ENCODE data around the gene ARHGAP22. TPM values are rescaled to one million over a fixed set of nuclear protein-coding genes. Genes with fewer than 3 reads are reported as not detected.

ARHGAP22 gene
- total RNA-seq, 1 experiment from 2014 or later, result 9.9 TPM

DNA sequence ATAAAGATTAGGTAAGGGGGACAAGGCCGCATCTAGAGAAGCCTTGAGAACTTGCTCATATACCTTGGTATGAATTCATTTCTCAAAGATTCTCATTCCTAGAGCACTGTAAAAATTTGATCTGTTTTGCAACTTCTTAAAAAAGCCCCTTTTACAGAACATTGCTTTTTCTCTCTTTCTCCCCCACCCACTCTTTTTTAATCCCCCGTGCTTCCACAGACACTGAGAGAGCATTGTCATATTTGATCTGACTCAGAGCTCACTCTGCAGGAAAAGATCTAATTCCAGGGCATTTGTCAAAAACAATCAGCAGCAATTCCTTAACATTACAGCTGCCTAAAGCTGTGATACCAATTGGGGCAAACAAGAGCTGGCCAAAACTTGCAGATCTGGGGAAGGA, 92.0 kb downstream of the ARHGAP22 start:
- Histone ChIP-seq H3K27me3 (ENCODE audit: insufficient read depth, low read length) (no peaks in the 10 kb centered on the region), H3K4me1 (ENCODE audit: control insufficient read depth in 1 of 2, insufficient read depth in 2 of 2, low read length in 2 of 2) (peaks cover 5 to 15% of the 10 kb centered on the region in 2 experiments; a peak in 3 of 4 replicates), H3K9ac (ENCODE audit: low read length) (no peak overlapping the region), H3K36me3 (ENCODE audit: control insufficient read depth in 1 of 2, insufficient read depth in 2 of 2, low read length in 2 of 2) (no peaks in the 10 kb centered on the region), H2AFZ (ENCODE audit: low read depth, low read length, poor library complexity, severe bottlenecking) (no peak overlapping the region), H3K9me3 (ENCODE audit: control insufficient read depth in 1 of 2, insufficient read depth in 1 of 2, low read depth in 1 of 2, low read length in 2 of 2) (peaks cover 0 to 5% of the 10 kb centered on the region in 2 experiments; a peak in 1 of 4 replicates), H3K27ac (ENCODE audit: low read depth, low read length) (no peak overlapping the region), H3K4me3 (replicated peaks in 1 of 2; ENCODE audit: low read depth in 1 of 2, low read length in 2 of 2) (no peak overlapping the region), H3K79me2 (ENCODE audit: insufficient read depth, low read length) (no peaks in the 10 kb centered on the region), H3K4me2 (ENCODE audit: low read length) (no peak overlapping the region), H3K9me2 (ENCODE audit: insufficient read depth) (no peaks in the 10 kb centered on the region), H4K20me1 (ENCODE audit: insufficient read depth) (no peaks in the 10 kb centered on the region)
- no peak for DNase-seq (ENCODE audit: low read depth, low spot score)
- CTCF ChIA-PET, result no interaction called here
- POLR2A ChIA-PET, result no interaction called here
- TF ChIP-seq ELF1 (IDR thresholded peaks at IDR 0.05; ENCODE audit: borderline replicate concordance, low read depth) (no peak), CEBPB (IDR thresholded peaks at IDR 0.05; ENCODE audit: low read depth) (no peak), EZH2 (IDR thresholded peaks at IDR 0.05) (no peak), ZBTB33 (IDR thresholded peaks at IDR 0.05; ENCODE audit: extremely low read depth, insufficient replicate concordance, low read length) (no peak), RAD21 (IDR thresholded peaks at IDR 0.05; ENCODE audit: low read depth) (no peak), ZFX (IDR thresholded peaks at IDR 0.05) (no peak), POLR2A (IDR thresholded peaks at IDR 0.05; ENCODE audit: borderline replicate concordance, extremely low read depth, insufficient read depth, insufficient read length) (no peak), EZH2phosphoT487 (IDR thresholded peaks at IDR 0.05; ENCODE audit: borderline replicate concordance) (no peak)
- TF ChIP-seq, protein P1, sequence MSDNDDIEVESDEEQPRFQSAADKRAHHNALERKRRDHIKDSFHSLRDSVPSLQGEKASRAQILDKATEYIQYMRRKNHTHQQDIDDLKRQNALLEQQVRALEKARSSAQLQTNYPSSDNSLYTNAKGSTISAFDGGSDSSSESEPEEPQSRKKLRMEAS (IDR thresholded peaks at IDR 0.05), result no peak
- intact Hi-C loops (cut with micrococcal nuclease), result no loop called here
- no TSS peak for BruUV-seq (replicated peaks)
- ATAC-seq, result no peak
- RAD21 ChIA-PET (ENCODE audit: low non-redundant PET in 1 of 2, low total read pairs in 2 of 2, uncharacterized antibody in 2 of 2, unreplicated experiment in 2 of 2), result no interaction called here

GRCh38 chr10:48511875-48512231, 93.0 kb downstream of the ARHGAP22 start:
- POLR2A ChIA-PET, result no interaction called here
- Histone ChIP-seq H3K9ac (ENCODE audit: low read length) (no peak overlapping the region), H2AFZ (ENCODE audit: low read depth, low read length, poor library complexity, severe bottlenecking) (no peak overlapping the region), H3K4me2 (ENCODE audit: low read length) (no peak overlapping the region), H3K4me1 (ENCODE audit: control insufficient read depth in 1 of 2, insufficient read depth in 2 of 2, low read length in 2 of 2) (peaks cover 5 to 15% of the 10 kb centered on the region in 2 experiments; a peak in 3 of 4 replicates), H4K20me1 (ENCODE audit: insufficient read depth) (no peaks in the 10 kb centered on the region), H3K27me3 (ENCODE audit: insufficient read depth, low read length) (no peaks in the 10 kb centered on the region), H3K36me3 (ENCODE audit: control insufficient read depth in 1 of 2, insufficient read depth in 2 of 2, low read length in 2 of 2) (no peaks in the 10 kb centered on the region), H3K9me3 (ENCODE audit: control insufficient read depth in 1 of 2, insufficient read depth in 1 of 2, low read depth in 1 of 2, low read length in 2 of 2) (peaks cover 0 to 5% of the 10 kb centered on the region in 2 experiments; a peak in 1 of 4 replicates), H3K27ac (ENCODE audit: low read depth, low read length) (no peak overlapping the region), H3K4me3 (replicated peaks in 1 of 2; ENCODE audit: low read depth in 1 of 2, low read length in 2 of 2) (no peak overlapping the region), H3K79me2 (ENCODE audit: insufficient read depth, low read length) (no peaks in the 10 kb centered on the region), H3K9me2 (ENCODE audit: insufficient read depth) (no peaks in the 10 kb centered on the region)
- CTCF ChIA-PET, result no interaction called here
- no peak for ATAC-seq
- no peak for DNase-seq (ENCODE audit: low read depth, low spot score)
- intact Hi-C loops (cut with micrococcal nuclease), result no loop called here
- no TSS peak for BruUV-seq (replicated peaks)
- TF ChIP-seq SP1 (IDR thresholded peaks at IDR 0.05; ENCODE audit: low read depth) (no peak), ELF1 (IDR thresholded peaks at IDR 0.05; ENCODE audit: borderline replicate concordance, low read depth) (no peak)
- RAD21 ChIA-PET (ENCODE audit: low non-redundant PET in 1 of 2, low total read pairs in 2 of 2, uncharacterized antibody in 2 of 2, unreplicated experiment in 2 of 2), result no interaction called here

Data from HCT116 (cell line).